Stimulated activated CD8-positive, alpha-beta memory T cell treated with anti-CD3 and anti-CD28 coated beads, Interleukin-12 subunit alpha, Interleukin-12 subunit beta, amount 100 ng/mL, for 24 hours (primary cell): ENCODE results near the gene TMEM258.

Experiments
- DNase-seq: peaks from one replicate; pipeline ENCODE4 v3.0.0-alpha.2; 2020; ENCODE audit errors: extremely low read depth

The TMEM258 gene

GRCh38 chr11:61776561-61777075 lies 15.8 kb downstream of the TMEM258 start:
- peak; percentile 23 for DNase-seq

DNA sequence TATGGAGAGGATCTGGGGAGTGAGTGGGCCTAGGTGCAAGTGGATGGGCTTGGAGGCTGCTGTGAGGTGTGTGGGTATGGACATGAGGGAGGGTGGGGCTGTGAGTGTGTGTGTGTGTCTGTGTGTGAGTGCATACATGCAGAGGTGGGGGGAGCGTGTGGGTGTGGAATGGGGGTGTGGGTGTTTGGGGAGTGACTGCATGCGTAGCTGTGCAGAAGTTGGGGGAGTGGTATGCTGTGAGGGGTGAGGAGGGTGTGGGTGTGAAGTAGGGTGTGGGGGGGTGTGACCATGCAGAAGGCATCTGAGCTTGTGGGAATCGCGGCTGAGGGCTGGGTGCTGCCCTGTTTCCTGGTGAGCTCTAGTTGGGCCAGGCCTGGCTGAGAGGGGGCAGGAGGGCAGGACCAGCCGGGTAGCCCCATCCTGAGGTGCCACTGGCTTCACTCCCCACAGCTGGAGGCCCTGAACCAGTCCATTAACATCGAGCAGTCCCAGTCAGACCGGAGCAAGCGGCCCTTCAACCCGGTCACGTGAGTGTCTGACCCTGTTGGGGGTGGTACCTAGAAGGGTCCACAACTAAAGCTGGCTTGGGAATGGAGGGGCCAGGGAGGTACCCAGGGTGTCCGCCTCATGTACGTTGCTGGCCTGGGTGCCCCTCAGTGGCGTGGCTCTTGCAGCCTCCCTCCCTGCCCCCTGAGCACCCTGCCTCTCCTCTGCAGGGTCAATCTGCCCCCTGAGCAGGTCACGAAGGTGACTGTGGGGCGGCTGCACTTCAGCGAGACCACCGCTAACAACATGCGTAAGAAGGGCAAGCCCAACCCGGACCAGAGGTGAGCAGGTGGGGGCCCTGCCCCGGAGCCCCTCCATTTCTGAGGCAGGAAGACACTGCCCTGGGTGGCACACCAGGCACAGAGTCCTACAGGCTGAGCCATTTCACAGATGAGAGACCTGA lies 16.5 kb downstream of the TMEM258 start:
- no peak for DNase-seq

- no peak for DNase-seq
Measured at GRCh38 chr11:61775106-61775505, 17.3 kb downstream of the TMEM258 start.

DNA sequence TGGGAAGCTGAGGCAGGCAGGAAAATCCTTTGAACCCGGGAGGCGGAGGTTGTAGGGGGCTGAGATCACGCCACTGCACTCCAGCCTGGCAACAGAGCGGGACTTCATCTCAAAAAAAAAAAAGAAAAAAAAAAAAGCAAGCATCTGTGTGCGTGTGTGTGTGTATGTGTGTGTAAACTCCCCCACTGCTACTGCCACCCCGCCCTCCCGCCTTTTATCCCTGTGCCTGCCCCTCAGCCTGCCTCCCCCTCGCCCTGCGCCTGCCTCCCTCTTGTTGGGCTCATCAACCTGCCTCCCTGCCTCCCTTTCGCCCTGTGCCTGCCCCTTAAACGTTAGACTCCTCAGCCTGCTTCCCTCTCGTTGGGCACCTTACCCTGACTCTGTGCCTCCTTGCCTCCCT lies 18.0 kb downstream of the TMEM258 start:
- no peak for DNase-seq

GRCh38 chr11:61773809-61774208 lies 18.6 kb downstream of the TMEM258 start:
- DNase-seq = no peak

- no peak for DNase-seq
Measured at GRCh38 chr11:61773356-61773755, 19.0 kb downstream of the TMEM258 start.

DNA sequence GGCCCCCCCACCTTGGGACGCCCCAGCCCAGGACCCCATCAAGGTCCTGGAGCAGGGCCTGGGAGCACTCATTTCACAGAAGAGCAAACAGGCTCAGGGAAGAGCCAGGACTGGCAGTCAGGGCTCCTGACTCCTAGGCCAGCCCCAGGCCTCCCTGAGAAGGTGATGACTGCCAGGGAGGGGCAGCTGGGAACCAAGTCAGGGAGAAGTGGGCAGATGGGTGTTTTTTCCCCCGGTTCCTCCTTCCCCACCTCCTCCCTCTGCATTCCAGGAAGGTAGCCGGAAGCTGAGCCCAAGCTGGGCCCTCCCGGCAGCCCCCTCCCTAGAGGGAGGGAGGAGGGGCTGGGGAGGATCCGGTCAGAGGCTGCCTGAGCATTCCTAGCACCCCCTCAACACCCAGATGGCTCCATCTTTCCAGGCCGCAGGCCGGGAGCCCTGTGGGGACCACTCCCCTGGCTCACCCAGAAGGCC lies 20.4 kb downstream of the TMEM258 start:
- DNase-seq = no peak

GRCh38 chr11:61771195-61771894 lies 21.1 kb downstream of the TMEM258 start:
- DNase-seq = no peak

DNA sequence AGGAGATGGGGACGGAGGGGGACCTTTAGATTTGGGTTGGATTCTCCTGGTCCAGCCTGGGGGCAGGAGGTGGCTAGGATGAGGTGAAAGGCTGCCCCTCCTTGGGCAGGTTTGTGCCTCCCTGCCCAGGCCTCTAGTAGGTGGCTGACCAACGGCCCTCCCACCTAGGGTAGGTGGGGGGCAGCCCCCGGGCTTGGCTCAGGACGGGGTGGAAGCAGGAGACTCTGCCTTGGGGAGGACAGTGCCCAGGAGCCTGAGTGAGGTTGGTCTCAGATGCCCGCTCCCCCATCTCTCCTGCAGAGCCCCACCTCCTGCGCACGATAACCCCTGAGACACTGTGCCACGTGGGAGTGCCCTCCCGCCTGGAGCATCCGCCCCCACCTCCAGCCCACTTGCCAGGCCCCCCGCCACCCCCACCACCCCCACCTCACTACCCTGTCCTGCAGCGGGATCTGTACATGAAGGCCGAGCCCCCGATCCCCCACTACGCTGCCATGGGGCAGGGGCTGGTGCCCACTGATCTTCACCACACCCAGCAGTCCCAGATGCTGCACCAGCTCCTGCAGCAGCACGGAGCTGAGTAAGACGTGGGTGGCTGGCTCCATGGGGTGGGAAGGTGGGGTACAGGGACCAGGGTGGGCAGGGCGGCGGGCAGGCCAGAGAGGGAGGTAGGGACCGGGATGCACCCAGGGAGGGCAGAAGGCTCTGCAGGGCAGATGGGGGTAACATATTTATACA lies 22.3 kb downstream of the TMEM258 start:
- DNase-seq = no peak

- DNase-seq = no peak
Measured at GRCh38 chr11:61769169-61769920, 23.1 kb downstream of the TMEM258 start.

- no peak for DNase-seq
Measured at GRCh38 chr11:61768376-61769076, 23.9 kb downstream of the TMEM258 start.

DNA sequence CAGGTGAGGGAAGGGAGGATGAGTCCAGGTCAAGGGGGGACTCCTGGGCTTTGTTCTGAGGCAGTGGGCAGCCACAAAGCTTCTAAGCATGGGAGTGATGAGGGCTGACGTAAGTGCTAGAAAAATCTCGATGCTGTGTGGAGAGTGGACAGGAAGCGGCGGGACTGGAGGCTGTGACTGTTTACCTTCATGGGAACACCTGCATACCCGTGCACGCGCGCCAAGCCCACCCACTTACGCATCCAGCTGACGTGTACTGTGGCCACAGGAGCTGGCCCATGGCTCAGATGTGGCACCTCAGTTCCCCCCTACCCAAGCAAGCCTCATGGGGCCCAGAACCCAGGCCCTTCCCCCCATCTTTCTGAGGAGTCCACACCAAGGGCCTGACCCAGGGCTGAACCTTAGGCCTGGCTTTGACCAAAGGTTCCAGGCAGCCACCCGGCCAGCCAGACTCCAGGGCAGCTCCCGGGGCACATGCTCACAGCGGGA lies 26.0 kb downstream of the TMEM258 start:
- DNase-seq = no peak

- no peak for DNase-seq
Measured at GRCh38 chr11:61765550-61766253, 26.7 kb downstream of the TMEM258 start.

GRCh38 chr11:61764606-61765260 lies 27.7 kb downstream of the TMEM258 start:
- no peak for DNase-seq

- DNase-seq = no peak
Measured at GRCh38 chr11:61763930-61764605, 28.3 kb downstream of the TMEM258 start.

DNA sequence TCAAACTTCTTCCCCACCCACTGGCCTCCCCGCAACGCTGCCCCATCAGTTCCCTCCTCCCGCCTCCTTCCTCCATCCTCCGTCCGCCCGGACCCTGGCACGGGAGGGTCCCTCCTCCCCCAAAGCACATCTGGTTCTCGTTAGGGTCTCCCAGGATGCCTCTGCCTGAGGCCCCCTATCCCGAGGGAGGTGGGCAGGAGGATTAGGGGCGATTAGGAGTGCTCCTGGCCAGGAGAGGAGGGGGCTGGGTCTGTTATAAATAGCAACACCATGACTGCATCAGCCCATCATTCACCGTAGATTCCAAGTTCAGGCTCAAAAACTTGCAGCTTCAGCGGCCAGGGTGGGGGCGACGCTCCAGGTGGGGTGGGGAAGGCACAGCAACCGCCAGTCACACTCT lies 29.6 kb downstream of the TMEM258 start:
- DNase-seq = no peak

DNA sequence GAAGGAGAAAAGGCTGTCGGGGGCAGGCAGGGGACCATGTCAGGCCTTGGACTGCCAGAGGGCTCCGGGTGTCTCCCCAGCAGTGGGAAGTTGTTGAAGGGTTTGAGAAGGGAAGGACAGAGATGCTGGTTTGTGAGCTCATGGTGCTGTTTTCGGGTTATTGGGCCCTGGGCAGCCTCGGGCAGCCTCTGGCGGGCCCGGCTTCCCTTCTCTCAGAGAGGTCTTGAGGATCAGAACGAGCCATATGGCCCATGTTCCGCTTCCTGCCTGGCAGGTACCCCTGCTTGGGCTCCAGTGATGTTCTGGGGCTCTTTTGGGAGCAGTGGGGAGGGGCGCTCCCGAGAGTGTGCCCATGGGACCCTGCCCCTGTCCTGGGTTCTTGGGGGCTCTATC lies 30.2 kb downstream of the TMEM258 start:
- DNase-seq = no peak

DNA sequence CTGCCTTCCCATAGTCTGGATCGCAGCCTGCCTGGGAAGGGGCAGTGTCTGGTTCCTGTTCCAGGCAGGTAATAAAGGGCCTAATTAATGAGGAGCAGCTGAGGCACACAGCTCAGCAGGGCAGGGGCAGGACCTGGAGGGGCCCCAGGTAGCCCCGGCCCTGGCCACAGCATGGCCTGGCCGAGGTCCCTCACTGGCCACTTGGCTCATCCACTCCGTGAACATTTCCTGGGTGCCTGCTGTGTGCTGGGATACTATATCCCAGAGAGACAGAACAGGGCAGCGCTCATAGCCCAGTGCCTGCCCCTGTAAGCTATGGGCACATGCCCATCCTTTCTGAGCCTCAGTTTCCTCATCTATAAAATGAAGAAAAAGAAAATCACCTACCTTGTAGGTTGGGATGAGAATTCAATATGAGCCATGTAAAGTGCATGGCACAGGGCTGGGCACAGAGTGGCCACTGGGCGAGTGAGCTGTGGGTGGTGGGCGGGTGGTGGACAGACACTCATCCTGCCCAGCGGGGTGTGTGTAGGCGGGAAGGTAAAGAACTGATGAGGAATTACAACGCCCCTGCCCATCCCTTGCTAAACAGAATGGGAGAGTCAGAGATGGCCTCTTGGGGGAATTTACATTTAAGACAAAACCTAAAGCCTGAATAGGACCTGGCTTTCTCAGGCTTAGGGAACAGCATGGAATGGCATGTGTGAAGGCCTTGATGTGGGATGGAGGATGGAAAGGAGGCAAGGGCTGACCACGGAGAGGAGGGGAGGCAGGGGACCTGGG lies 30.8 kb downstream of the TMEM258 start:
- DNase-seq = no peak
